ENCODE results near the gene SMPD3. TPM values are rescaled to one million over a fixed set of nuclear protein-coding genes. Genes with fewer than 3 reads are reported as not detected.

The SMPD3 gene
- total and polyA plus RNA-seq, 2 donors (not counting 3 experiments of a cell fraction or from before 2014, with no cell fraction given): not detected

DNA sequence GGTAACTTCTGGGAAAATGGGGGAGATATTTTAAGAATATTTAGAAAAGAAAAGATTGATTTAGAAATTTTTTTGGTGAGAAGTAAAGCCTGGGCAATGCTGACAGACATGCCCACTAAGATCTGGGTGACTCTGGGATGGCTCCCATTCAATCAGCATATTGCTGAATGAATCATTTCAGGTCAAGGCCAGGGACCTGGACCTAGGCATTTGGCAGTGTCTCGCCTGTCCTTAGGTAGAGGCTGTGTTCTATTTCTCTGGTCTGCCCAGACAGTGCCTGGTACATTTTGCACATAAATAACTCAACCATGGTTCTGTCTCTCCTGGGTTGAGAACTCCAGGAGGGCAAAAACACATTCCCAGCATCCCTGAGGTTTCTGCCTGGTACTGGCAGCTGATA is 39.9 kb downstream of the SMPD3 start:
- Histone ChIP-seq H3K4me2 (ENCODE audit: insufficient read depth, low read length) (no peak overlapping the region), H3K4me3 (replicated peaks in 1 of 3; ENCODE audit: insufficient read depth in 1 of 3, low read depth in 1 of 3, low read length in 3 of 3) (no peak overlapping the region), H3K9me3 (replicated peaks; ENCODE audit: control insufficient read depth, insufficient read depth, low read length) (no peaks in the 10 kb centered on the region), H3K9ac (replicated peaks; ENCODE audit: extremely low read depth, insufficient read depth, low read length) (no peak overlapping the region), H4K20me1 (replicated peaks; ENCODE audit: control insufficient read depth, extremely low read depth, insufficient read depth, low read length) (no peaks in the 10 kb centered on the region), H3K36me3 (ENCODE audit: control insufficient read depth in 2 of 2, extremely low read depth in 1 of 2, insufficient read depth in 2 of 2, low read length in 2 of 2) (no peaks in the 10 kb centered on the region), H2AFZ (ENCODE audit: low read depth, low read length) (no peak overlapping the region), H3K27ac (ENCODE audit: insufficient read depth, low read depth, low read length) (no peak overlapping the region), H3K79me2 (ENCODE audit: control insufficient read depth, insufficient read depth, low read length) (no peaks in the 10 kb centered on the region), H3K27me3 (ENCODE audit: control insufficient read depth in 2 of 2, insufficient read depth in 2 of 2, low read length in 2 of 2) (peaks cover 3 to 13% of the 10 kb centered on the region in 2 experiments), H3K9me1 (replicated peaks; ENCODE audit: control insufficient read depth, extremely low read depth, insufficient read depth, low read length) (no peaks in the 10 kb centered on the region), H3K4me1 (ENCODE audit: control insufficient read depth, extremely low read depth, insufficient read depth, low read length) (no peaks in the 10 kb centered on the region)
- FAIRE-seq (no peak), DNase-seq (ENCODE audit: low read depth, low spot score) (no peak)
- dilution Hi-C loops (cut with MboI; ENCODE audit: extremely low pct_ligation_motif_present, low sequenced_read_pairs) (no loop called here), intact Hi-C loops (cut with micrococcal nuclease) (no loop called here)
- CTCF ChIA-PET: interaction anchor here (1.2 to 2.8 kb wide), 3 partner anchors 8 to 112 kb away, joined by 3 to 5 read pairs (median 4); no protein-coding TSS in a partner anchor
- no TSS peak for BruUV-seq (replicated peaks)
- POLR2A ChIA-PET: no interaction called here
- TF ChIP-seq FOS (IDR thresholded peaks at IDR 0.05; ENCODE audit: borderline replicate concordance, insufficient read depth, low read length) (no peak), EZH2 (IDR thresholded peaks at IDR 0.05; ENCODE audit: borderline replicate concordance, low read depth, low read length, severe bottlenecking) (no peak), POLR2AphosphoS5 (IDR thresholded peaks at IDR 0.05; ENCODE audit: insufficient read depth, low read depth, low read length) (no peak), POLR2A (IDR thresholded peaks at IDR 0.05; ENCODE audit: low read depth, low read length) (no peak), JUN (IDR thresholded peaks at IDR 0.05; ENCODE audit: borderline replicate concordance, insufficient read depth, insufficient read length, low read depth) (no peak), MYC (IDR thresholded peaks at IDR 0.05; ENCODE audit: low read depth, low read length) (no peak), GATA2 (IDR thresholded peaks at IDR 0.05; ENCODE audit: insufficient read depth, insufficient read length, low read depth, low read length) (no peak)
- TF ChIP-seq, protein P1, sequence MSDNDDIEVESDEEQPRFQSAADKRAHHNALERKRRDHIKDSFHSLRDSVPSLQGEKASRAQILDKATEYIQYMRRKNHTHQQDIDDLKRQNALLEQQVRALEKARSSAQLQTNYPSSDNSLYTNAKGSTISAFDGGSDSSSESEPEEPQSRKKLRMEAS (IDR thresholded peaks at IDR 0.05; ENCODE audit: insufficient read depth, insufficient read length): no peak
- TF ChIP-seq, protein P2, sequence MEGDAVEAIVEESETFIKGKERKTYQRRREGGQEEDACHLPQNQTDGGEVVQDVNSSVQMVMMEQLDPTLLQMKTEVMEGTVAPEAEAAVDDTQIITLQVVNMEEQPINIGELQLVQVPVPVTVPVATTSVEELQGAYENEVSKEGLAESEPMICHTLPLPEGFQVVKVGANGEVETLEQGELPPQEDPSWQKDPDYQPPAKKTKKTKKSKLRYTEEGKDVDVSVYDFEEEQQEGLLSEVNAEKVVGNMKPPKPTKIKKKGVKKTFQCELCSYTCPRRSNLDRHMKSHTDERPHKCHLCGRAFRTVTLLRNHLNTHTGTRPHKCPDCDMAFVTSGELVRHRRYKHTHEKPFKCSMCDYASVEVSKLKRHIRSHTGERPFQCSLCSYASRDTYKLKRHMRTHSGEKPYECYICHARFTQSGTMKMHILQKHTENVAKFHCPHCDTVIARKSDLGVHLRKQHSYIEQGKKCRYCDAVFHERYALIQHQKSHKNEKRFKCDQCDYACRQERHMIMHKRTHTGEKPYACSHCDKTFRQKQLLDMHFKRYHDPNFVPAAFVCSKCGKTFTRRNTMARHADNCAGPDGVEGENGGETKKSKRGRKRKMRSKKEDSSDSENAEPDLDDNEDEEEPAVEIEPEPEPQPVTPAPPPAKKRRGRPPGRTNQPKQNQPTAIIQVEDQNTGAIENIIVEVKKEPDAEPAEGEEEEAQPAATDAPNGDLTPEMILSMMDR (IDR thresholded peaks at IDR 0.05; ENCODE audit: extremely low read depth in 1 of 2, insufficient read depth in 1 of 2, low read depth in 1 of 2, low read length in 2 of 2): no peak

All from endothelial cell of umbilical vein (primary cell).